Measurements from ENCODE around the gene SUPT5H. TPM values are rescaled to one million over a fixed set of nuclear protein-coding genes. Genes with fewer than 3 reads are reported as not detected.

Gene SUPT5H
- total and polyA plus RNA-seq, 8 donors, result 93.6 to 152 (median 139) TPM

DNA sequence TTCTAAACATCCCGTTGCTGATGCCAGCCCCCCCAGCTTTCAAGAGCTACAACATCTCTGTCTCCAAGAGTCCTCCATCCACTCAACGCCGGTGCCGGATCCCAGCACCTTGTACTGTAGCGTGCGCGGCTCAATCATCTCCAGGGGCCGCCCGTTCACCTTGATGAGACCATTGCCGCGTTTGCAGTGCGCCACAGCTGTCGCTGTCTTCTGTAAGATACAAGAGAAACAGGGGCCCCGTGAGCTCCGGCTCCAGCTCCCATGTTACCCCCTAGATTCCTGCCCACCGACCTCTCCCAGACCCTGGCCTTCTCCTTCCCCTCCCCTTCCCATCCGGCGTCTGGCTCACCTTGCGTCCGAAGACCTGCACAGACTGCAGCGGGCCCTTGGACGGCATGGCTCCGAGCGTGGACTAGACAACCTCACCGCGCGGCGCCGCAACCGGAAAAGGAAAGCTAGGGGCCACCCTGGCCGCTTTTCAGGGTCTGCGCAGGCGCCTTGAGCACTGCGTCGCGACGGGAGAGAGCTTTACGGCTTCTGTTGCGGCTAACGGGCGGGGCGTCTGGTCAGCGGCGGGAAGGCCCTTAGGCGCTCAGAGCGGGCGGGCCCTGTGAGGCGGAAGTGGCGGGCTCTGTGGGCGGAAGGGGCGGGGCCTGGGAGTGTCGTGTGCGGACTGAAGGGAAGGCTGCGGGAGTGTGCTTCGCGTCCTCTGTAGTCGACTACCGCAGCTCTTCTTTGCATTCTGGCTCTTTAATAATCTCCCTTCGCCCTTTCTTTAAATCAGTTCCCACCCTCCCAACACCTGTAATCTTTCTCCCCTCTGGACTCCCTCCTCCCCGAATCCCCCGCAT is 9.7 kb upstream of the SUPT5H start, which contains the start of gene RPS16:
TSS of gene RPS16 (minus strand) at position 451 of the 851 bp plus-strand sequence. CDS start at position 397, 54 bp downstream.
- DNase-seq (peak; percentile 95 to 100 (median 98)), ATAC-seq (peak; percentile 98)
- TF ChIP-seq, protein P1, sequence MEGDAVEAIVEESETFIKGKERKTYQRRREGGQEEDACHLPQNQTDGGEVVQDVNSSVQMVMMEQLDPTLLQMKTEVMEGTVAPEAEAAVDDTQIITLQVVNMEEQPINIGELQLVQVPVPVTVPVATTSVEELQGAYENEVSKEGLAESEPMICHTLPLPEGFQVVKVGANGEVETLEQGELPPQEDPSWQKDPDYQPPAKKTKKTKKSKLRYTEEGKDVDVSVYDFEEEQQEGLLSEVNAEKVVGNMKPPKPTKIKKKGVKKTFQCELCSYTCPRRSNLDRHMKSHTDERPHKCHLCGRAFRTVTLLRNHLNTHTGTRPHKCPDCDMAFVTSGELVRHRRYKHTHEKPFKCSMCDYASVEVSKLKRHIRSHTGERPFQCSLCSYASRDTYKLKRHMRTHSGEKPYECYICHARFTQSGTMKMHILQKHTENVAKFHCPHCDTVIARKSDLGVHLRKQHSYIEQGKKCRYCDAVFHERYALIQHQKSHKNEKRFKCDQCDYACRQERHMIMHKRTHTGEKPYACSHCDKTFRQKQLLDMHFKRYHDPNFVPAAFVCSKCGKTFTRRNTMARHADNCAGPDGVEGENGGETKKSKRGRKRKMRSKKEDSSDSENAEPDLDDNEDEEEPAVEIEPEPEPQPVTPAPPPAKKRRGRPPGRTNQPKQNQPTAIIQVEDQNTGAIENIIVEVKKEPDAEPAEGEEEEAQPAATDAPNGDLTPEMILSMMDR (IDR thresholded peaks at IDR 0.05), result no peak
- H3K4me1 ChIP-seq, result peaks cover 21 to 63% of the 10 kb centered on the region in 2 donors
- no peaks in the 10 kb centered on the region for H3K27me3 ChIP-seq
- no peaks in the 10 kb centered on the region for H3K9me3 ChIP-seq
- peak within 1 kb of the TSS; percentile 80 to 90 for H3K27ac ChIP-seq
- H3K4me3 ChIP-seq, result peak within 1 kb of the TSS; percentile 90 to 94
- intact Hi-C loops (cut with DNase I), result no loop called here
- H3K36me3 ChIP-seq, result peaks cover 0 to 34% of the 10 kb centered on the region in 2 donors

DNA sequence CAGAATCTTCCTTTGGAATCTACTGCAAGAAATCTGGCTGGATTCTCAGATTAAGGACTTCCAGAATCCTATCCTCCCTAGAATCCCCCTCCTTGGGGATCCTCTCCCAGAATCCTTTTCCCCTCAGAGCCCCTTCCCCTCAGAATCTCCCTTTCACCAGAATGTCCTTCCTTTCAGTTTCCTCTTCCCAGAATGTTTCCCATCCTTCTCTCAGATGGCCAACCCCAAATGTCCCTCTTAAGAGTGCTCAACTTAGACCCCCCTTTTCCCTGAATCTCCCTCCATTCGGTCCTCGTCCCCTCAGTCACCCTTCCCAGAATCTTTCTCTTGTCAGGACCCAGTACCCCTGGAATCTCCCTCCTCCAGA is 9.0 kb upstream of the SUPT5H start:
- no peaks in the 10 kb centered on the region for H3K27me3 ChIP-seq
- no peak for ATAC-seq
- intact Hi-C loops (cut with DNase I), result no loop called here
- DNase-seq, result no peak
- H3K27ac ChIP-seq, result peak overlapping the region; percentile 80 to 90
- H3K4me3 ChIP-seq, result peak overlapping the region; percentile 90 to 94
- TF ChIP-seq, protein P1 (IDR thresholded peaks at IDR 0.05), result no peak
- peaks cover 0 to 34% of the 10 kb centered on the region in 2 donors for H3K36me3 ChIP-seq
- H3K4me1 ChIP-seq, result peaks cover 21 to 58% of the 10 kb centered on the region in 2 donors
- H3K9me3 ChIP-seq, result no peaks in the 10 kb centered on the region

DNA sequence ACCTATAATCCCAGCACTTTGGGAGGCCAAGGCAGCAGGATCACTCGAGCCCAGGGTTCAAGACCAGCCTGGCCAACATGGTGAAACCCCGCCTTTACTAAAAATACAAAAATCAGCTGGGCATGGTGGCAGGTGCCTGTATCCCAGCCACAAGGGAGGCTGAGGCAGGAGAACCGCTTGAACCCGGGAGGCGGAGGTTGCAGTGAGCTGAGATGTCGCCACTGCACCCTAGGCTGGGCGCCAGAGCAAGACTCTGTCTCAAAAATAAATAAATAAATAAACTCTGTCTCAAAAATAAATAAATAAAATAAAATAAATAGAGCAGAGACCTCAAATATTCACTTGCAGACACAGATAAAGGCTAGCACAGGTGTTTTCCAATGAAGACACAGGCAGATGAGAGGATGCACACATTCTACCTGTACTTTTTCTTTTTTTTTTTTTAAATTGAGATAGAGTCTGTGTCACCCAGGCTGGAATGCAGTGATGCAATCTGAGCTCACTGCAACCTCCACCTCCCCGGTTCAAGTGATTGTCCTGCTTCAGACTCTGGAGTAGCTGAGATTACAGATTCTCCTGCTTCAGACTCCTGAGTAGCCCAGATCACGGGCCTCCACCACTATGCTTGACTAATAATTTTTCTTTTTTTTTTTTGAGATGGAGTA is 7.0 kb upstream of the SUPT5H start:
- no peaks in the 10 kb centered on the region for H3K27me3 ChIP-seq
- peaks cover 21 to 39% of the 10 kb centered on the region in 2 donors for H3K4me1 ChIP-seq
- H3K27ac ChIP-seq, result no peak overlapping the region
- intact Hi-C loops (cut with DNase I), result no loop called here
- H3K4me3 ChIP-seq, result no peak overlapping the region
- ATAC-seq, result no peak
- no peak for DNase-seq
- H3K9me3 ChIP-seq, result no peaks in the 10 kb centered on the region
- peaks cover 0 to 16% of the 10 kb centered on the region in 2 donors for H3K36me3 ChIP-seq
- TF ChIP-seq, protein P1 (IDR thresholded peaks at IDR 0.05), result no peak

DNA sequence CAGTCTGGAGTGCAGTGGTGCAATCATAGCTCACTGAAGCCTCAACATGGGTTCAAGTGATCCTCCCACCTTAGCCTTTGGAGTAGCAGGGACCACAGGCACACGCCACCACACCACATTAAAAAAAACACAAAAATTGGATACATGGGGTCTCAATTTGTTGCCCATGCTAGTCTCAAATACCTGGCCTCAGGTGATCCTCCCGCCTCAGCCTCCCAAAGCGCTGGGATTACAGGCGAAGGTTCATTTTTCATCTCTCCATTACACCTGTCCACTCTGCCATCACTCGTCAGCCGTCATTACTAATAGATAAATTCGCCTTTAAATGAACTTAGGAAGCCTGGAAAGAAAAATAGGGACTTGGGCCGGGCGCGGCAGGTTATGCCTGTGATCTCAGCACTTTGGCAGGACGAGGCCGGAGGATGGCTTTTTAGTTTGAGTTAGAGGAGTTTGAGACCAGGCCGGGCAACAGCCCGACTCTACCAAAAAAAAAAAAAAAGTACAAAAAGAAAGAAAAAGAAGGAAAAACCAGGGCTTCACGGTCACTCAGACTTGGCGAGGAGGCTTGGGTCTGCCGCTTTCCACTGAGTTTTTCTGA is 685 bp upstream of the SUPT5H start:
- TF ChIP-seq, protein P1 (IDR thresholded peaks at IDR 0.05), result no peak
- intact Hi-C loops (cut with DNase I), result no loop called here
- Histone ChIP-seq H3K9me3 (no peaks in the 10 kb centered on the region), H3K4me3 (peak overlapping the region; percentile 83 to 88), H3K4me1 (peaks cover 20 to 53% of the 10 kb centered on the region in 2 donors), H3K27me3 (no peaks in the 10 kb centered on the region), H3K27ac (peak overlapping the region; percentile 96), H3K36me3 (peaks cover 0 to 15% of the 10 kb centered on the region in 2 donors)
- ATAC-seq (peak; percentile 10), DNase-seq (no peak)

Data from left lung (tissue), 10 donors.